ENCODE results near the gene CA6.

Gene CA6

DNA sequence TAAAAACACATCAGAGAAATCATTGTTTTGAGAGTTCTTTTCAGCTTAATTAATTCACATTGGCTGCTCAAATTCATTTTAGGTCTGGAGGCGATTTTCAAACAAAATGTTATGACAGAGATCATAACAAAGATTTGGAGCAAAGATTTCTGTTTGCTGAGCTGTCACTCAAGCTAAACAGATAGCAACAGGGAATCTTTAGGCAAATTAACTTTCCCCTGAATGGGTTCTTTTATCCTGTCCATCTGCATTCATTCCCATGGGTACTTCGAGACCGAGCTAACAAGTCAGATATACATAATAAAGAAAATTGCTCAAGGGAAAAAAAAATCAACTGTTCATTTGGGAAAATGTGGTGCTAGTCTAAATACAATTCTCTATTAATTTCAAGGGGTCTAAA, 30.2 kb upstream of the CA6 start:
- TF ChIP-seq FOXM1 (IDR thresholded peaks at IDR 0.05; ENCODE audit: borderline replicate concordance, low read depth): no peak
- TF ChIP-seq, protein P1, sequence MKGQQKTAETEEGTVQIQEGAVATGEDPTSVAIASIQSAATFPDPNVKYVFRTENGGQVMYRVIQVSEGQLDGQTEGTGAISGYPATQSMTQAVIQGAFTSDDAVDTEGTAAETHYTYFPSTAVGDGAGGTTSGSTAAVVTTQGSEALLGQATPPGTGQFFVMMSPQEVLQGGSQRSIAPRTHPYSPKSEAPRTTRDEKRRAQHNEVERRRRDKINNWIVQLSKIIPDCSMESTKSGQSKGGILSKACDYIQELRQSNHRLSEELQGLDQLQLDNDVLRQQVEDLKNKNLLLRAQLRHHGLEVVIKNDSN (IDR thresholded peaks at IDR 0.05): no peak
- no peak for TF ChIP-seq EP300 (IDR thresholded peaks at IDR 0.05; ENCODE audit: borderline replicate concordance)
- TF ChIP-seq CEBPB (IDR thresholded peaks at IDR 0.05): no peak
- TF ChIP-seq, protein P2, sequence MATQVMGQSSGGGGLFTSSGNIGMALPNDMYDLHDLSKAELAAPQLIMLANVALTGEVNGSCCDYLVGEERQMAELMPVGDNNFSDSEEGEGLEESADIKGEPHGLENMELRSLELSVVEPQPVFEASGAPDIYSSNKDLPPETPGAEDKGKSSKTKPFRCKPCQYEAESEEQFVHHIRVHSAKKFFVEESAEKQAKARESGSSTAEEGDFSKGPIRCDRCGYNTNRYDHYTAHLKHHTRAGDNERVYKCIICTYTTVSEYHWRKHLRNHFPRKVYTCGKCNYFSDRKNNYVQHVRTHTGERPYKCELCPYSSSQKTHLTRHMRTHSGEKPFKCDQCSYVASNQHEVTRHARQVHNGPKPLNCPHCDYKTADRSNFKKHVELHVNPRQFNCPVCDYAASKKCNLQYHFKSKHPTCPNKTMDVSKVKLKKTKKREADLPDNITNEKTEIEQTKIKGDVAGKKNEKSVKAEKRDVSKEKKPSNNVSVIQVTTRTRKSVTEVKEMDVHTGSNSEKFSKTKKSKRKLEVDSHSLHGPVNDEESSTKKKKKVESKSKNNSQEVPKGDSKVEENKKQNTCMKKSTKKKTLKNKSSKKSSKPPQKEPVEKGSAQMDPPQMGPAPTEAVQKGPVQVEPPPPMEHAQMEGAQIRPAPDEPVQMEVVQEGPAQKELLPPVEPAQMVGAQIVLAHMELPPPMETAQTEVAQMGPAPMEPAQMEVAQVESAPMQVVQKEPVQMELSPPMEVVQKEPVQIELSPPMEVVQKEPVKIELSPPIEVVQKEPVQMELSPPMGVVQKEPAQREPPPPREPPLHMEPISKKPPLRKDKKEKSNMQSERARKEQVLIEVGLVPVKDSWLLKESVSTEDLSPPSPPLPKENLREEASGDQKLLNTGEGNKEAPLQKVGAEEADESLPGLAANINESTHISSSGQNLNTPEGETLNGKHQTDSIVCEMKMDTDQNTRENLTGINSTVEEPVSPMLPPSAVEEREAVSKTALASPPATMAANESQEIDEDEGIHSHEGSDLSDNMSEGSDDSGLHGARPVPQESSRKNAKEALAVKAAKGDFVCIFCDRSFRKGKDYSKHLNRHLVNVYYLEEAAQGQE (IDR thresholded peaks at IDR 0.05; ENCODE audit: low read depth): no peak
- TF ChIP-seq, protein P3, sequence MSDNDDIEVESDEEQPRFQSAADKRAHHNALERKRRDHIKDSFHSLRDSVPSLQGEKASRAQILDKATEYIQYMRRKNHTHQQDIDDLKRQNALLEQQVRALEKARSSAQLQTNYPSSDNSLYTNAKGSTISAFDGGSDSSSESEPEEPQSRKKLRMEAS (IDR thresholded peaks at IDR 0.05): no peak
- no peak for TF ChIP-seq EGR1 (IDR thresholded peaks at IDR 0.05)
- no peak for TF ChIP-seq NFIC (IDR thresholded peaks at IDR 0.05)
- TF ChIP-seq TAF1 (IDR thresholded peaks at IDR 0.05; ENCODE audit: low read depth): no peak
- TF ChIP-seq CREB1 (IDR thresholded peaks at IDR 0.05; ENCODE audit: low read depth): no peak
- TF ChIP-seq RAD21 (IDR thresholded peaks at IDR 0.05; ENCODE audit: low read depth): no peak
- no peak for TF ChIP-seq ZBTB7A (IDR thresholded peaks at IDR 0.05; ENCODE audit: low read depth)
- no peak for TF ChIP-seq YY1 (IDR thresholded peaks at IDR 0.05; ENCODE audit: low read depth)
- no peak for TF ChIP-seq TEAD4 (IDR thresholded peaks at IDR 0.05)
- no peak for TF ChIP-seq TCF12 (IDR thresholded peaks at IDR 0.05; ENCODE audit: low read depth)

DNA sequence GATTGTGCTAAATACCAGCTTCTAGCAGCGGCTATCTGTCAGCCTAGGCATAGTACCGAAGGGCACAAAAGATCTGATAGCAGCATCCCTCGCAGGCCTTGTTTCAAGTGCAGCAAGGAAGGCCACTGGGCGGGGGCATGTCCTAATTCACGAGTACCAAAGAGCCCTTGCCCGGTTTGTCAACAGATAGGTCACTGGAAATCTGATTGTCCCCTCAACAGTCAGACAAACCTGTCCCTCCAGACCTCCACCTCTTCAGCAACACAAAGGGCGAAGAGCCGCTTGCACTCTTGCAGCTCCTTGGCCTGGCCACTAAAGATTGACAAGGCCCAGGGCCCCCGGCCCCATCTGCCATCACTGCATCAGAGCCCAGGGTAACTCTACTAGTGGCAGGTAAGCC, 22.7 kb upstream of the CA6 start:
- TF ChIP-seq EP300 (IDR thresholded peaks at IDR 0.05; ENCODE audit: borderline replicate concordance) (no peak), TAF1 (IDR thresholded peaks at IDR 0.05; ENCODE audit: low read depth) (no peak), TCF12 (IDR thresholded peaks at IDR 0.05; ENCODE audit: low read depth) (no peak), EGR1 (IDR thresholded peaks at IDR 0.05) (no peak), FOXM1 (IDR thresholded peaks at IDR 0.05; ENCODE audit: borderline replicate concordance, low read depth) (no peak), NFIC (IDR thresholded peaks at IDR 0.05) (no peak), ZBTB7A (IDR thresholded peaks at IDR 0.05; ENCODE audit: low read depth) (no peak), YY1 (IDR thresholded peaks at IDR 0.05; ENCODE audit: low read depth) (no peak), CREB1 (IDR thresholded peaks at IDR 0.05; ENCODE audit: low read depth) (no peak), TEAD4 (IDR thresholded peaks at IDR 0.05) (no peak), RAD21 (IDR thresholded peaks at IDR 0.05; ENCODE audit: low read depth) (no peak), CEBPB (IDR thresholded peaks at IDR 0.05) (no peak)
- TF ChIP-seq, protein P3 (IDR thresholded peaks at IDR 0.05): no peak
- TF ChIP-seq, protein P1 (IDR thresholded peaks at IDR 0.05): no peak
- TF ChIP-seq, protein P2 (IDR thresholded peaks at IDR 0.05; ENCODE audit: low read depth): no peak

DNA sequence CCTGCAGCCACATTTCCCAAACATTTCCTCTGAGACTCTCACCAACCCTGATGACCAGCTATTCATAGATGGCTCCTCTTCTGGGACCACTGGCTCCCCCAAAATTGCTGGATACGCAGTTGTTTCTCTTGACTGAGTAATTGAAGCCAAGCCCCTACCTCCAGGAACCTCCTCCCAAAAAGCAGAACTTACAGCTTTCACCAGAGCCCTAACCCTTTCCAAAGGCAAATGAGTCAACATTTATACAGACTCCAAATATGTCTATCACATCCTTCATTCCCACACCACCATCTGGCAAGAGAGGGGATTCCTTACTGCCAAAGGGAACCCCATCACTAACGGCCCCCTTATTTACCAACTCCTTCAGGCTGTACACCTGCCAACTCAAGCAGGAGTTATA, 20.3 kb upstream of the CA6 start:
- TF ChIP-seq FOXM1 (IDR thresholded peaks at IDR 0.05; ENCODE audit: borderline replicate concordance, low read depth): no peak
- TF ChIP-seq YY1 (IDR thresholded peaks at IDR 0.05; ENCODE audit: low read depth): no peak
- TF ChIP-seq, protein P1 (IDR thresholded peaks at IDR 0.05): no peak
- TF ChIP-seq TAF1 (IDR thresholded peaks at IDR 0.05; ENCODE audit: low read depth): no peak
- TF ChIP-seq TEAD4 (IDR thresholded peaks at IDR 0.05): no peak

DNA sequence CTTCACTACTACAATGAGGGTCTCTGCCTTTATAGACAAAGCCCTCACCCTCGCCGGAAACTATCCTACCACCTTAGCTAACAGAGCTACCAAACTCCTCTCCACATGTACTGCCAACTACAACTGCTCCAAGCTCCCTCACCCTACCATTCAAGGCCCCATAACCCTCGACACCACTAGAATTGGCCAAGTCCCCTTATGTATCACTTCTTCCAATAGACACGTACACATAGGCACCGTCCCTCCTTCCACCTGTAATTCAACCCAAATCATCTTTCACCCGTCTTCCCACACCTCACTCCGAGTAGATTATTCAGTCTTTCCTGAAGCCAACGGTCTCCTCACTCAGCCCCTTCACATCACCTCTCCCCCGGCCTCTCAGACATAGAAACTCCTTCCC, 19.7 kb upstream of the CA6 start:
- TF ChIP-seq TEAD4 (IDR thresholded peaks at IDR 0.05) (no peak), FOXM1 (IDR thresholded peaks at IDR 0.05; ENCODE audit: borderline replicate concordance, low read depth) (no peak), TAF1 (IDR thresholded peaks at IDR 0.05; ENCODE audit: low read depth) (no peak), EGR1 (IDR thresholded peaks at IDR 0.05) (no peak), TCF12 (IDR thresholded peaks at IDR 0.05; ENCODE audit: low read depth) (no peak), NFIC (IDR thresholded peaks at IDR 0.05) (no peak), ZBTB7A (IDR thresholded peaks at IDR 0.05; ENCODE audit: low read depth) (no peak), EP300 (IDR thresholded peaks at IDR 0.05; ENCODE audit: borderline replicate concordance) (no peak), CREB1 (IDR thresholded peaks at IDR 0.05; ENCODE audit: low read depth) (no peak), YY1 (IDR thresholded peaks at IDR 0.05; ENCODE audit: low read depth) (no peak), RAD21 (IDR thresholded peaks at IDR 0.05; ENCODE audit: low read depth) (no peak)
- TF ChIP-seq, protein P2 (IDR thresholded peaks at IDR 0.05; ENCODE audit: low read depth): no peak
- TF ChIP-seq, protein P3 (IDR thresholded peaks at IDR 0.05): no peak
